ENCODE measurements around the gene RIMBP2. TPM values are rescaled to one million over a fixed set of nuclear protein-coding genes. Genes with fewer than 3 reads are reported as not detected.

RIMBP2 gene
- total RNA-seq, 4 donors from 2014 or later = 0.22 to 1.4 (median 1.2) TPM; not detected in 1

DNA sequence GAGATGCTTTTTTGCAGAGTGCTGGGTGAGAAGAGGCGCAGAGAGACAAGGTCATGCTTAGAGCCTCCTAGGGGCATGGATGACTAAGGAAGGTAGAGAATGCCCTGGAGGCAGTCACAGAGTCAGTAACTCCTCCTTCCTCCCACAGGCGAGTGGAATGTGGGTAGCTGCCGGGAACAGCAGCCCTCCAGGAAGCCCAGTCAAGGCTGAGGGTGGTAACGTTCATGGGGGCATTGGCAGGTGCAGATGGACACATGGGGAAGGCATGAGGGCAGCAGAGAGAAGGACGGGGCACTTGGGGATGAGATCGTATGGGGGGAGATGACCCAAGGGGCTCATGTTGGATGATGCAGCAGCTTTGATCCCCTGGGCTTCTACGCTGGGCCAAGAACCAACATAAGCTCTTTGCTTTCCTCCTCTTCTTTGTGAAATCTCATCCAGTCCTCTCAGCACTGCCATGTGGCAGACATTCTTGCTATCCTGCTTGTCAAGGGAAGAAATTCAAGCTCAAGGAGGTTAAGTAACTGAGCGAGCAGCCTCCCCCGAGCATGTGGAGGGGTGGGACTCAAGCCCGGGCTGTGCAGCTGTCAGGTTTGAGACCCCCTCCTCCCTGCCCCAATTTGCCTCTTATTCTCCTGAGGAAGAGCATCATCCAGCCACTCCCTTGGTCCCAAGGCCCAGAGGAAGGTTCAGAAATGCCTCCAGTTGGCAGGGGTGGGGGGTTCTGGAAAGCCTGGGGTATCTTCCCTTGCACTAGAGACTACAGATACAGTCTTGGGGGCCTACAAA is 190.5 kb downstream of the RIMBP2 start:
- TF ChIP-seq POLR2A (IDR thresholded peaks at IDR 0.05) = no peak
- TF ChIP-seq, protein P1, sequence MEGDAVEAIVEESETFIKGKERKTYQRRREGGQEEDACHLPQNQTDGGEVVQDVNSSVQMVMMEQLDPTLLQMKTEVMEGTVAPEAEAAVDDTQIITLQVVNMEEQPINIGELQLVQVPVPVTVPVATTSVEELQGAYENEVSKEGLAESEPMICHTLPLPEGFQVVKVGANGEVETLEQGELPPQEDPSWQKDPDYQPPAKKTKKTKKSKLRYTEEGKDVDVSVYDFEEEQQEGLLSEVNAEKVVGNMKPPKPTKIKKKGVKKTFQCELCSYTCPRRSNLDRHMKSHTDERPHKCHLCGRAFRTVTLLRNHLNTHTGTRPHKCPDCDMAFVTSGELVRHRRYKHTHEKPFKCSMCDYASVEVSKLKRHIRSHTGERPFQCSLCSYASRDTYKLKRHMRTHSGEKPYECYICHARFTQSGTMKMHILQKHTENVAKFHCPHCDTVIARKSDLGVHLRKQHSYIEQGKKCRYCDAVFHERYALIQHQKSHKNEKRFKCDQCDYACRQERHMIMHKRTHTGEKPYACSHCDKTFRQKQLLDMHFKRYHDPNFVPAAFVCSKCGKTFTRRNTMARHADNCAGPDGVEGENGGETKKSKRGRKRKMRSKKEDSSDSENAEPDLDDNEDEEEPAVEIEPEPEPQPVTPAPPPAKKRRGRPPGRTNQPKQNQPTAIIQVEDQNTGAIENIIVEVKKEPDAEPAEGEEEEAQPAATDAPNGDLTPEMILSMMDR (IDR thresholded peaks at IDR 0.05) = no peak
- Histone ChIP-seq H3K4me1 (no peaks in the 10 kb centered on the region), H3K36me3 (no peaks in the 10 kb centered on the region), H3K9me3 (peaks cover 0 to 4% (median 0%) of the 10 kb centered on the region in 4 donors), H3K27me3 (no peaks in the 10 kb centered on the region), H3K27ac (no peak overlapping the region), H3K4me3 (no peak overlapping the region)
- 78 to 79% methylated on average over 10 of the region's 10 CpGs for WGBS, 2 donors
- DNase-seq (ENCODE audit: low spot score in 2 of 2) = no peak

DNA sequence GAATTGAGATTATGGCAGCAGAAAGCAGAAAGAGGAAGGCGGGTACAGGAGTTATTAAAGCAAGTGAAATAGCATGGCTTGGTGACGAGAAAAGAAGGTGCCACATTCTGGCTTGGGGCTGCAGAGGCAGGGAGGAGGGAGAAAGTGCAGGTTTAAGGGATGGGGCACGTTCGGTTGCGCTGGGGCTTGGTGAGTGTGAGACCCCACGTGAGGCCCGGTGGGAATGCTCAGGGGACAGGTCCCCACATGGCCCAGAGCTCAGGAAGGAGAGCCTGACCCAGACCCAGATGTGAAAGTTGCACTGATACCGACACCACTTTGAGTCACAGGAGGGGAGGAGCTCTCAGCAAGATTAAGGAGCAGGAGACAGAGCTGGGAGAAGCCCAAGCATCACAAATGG is 191.3 kb downstream of the RIMBP2 start:
- 70 to 77% methylated on average over 8 of the region's 8 CpGs for WGBS, 2 donors
- Histone ChIP-seq H3K27me3 (no peaks in the 10 kb centered on the region), H3K9me3 (peaks cover 0 to 9% (median 0%) of the 10 kb centered on the region in 4 donors), H3K4me1 (no peaks in the 10 kb centered on the region), H3K27ac (no peak overlapping the region), H3K36me3 (no peaks in the 10 kb centered on the region), H3K4me3 (no peak overlapping the region)
- no peak for TF ChIP-seq EP300 (IDR thresholded peaks at IDR 0.05)
- TF ChIP-seq, protein P1 (IDR thresholded peaks at IDR 0.05) = no peak
- TF ChIP-seq POLR2A (IDR thresholded peaks at IDR 0.05) = no peak
- DNase-seq (ENCODE audit: low spot score in 2 of 2) = no peak

DNA sequence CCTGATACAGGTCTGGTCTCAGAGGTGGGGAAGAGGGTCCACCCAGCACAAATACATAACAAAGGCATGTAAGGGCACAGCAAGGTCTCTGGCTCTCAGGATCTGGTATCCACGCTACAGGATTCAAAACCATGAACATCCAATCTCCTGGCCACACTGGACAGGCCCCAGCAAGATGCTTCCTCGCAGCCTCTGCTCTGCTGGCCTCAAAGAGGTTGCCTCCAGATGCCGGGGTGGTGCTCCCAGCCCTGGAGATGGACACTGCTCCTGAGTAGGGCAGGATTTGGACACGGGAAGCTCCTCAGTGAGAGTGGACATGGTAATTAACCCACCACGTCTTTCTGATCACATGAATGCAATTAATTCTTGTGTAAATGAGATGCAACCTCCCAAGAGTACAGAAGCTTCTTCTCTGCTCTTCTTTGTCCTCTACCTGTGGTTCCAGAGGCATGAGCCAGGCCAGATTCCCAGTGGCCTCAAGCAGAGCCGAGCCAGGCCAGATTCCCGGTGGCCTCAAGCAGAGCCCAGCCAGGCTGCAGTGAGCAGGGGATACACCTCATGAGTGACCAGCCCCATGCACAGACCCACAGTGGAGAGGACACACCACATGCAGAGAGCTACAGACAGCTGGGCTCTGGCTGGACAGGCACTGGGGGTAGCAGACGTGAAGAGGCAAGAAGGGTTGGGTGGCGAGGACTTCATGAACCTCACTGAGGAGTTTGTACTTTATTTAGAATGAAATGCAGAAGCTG is 192.1 kb downstream of the RIMBP2 start:
- no peak for DNase-seq (ENCODE audit: low spot score in 2 of 2)

DNA sequence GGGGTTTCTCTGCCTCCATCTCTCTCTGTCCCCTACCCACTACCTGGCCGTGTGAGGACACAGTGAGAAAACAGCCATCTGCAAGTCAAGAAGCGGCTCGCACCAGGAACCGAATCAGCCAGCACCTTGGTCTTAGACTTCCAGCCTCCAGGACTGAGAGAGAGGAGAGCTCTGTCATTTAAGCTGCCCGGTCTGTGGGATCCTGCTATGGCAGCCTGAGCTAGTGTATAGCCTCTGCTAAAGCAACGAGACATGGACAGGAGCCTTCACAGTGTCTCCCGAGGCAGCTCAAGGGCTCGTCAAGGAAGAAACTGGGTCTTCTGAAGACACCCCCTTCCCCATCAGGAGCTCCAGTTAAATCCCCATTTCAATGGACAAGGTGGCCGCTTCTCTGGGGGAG is 192.9 kb downstream of the RIMBP2 start:
- no peak for TF ChIP-seq EP300 (IDR thresholded peaks at IDR 0.05)
- TF ChIP-seq, protein P1 (IDR thresholded peaks at IDR 0.05) = no peak
- TF ChIP-seq POLR2A (IDR thresholded peaks at IDR 0.05) = no peak
- 83 to 85% methylated on average over 8 to 9 of the region's 9 CpGs for WGBS, 2 donors
- Histone ChIP-seq H3K4me3 (no peak overlapping the region), H3K36me3 (no peaks in the 10 kb centered on the region), H3K27ac (no peak overlapping the region), H3K9me3 (peaks cover 0 to 16% (median 0%) of the 10 kb centered on the region in 4 donors), H3K4me1 (no peaks in the 10 kb centered on the region), H3K27me3 (no peaks in the 10 kb centered on the region)
- no peak for DNase-seq (ENCODE audit: low spot score in 2 of 2)

More for the DNA sequence above, 192.1 kb downstream of the RIMBP2 start:
- H3K27me3 ChIP-seq = no peaks in the 10 kb centered on the region
- TF ChIP-seq EP300 (IDR thresholded peaks at IDR 0.05) (no peak), POLR2A (IDR thresholded peaks at IDR 0.05) (no peak)
- TF ChIP-seq, protein P1 (IDR thresholded peaks at IDR 0.05) = no peak
- WGBS, 2 donors = 62 to 63% methylated on average over 9 of the region's 9 CpGs
- no peaks in the 10 kb centered on the region for H3K36me3 ChIP-seq
- H3K4me1 ChIP-seq = no peaks in the 10 kb centered on the region
- no peak overlapping the region for H3K4me3 ChIP-seq
- peaks cover 0 to 7% (median 0%) of the 10 kb centered on the region in 4 donors for H3K9me3 ChIP-seq
- no peak overlapping the region for H3K27ac ChIP-seq

Measured in tibial nerve (tissue), 4 donors.